ENCODE results near the gene SRP68.

The SRP68 gene

GRCh38 chr17:76034428-76035350 lies 37.6 kb downstream of the SRP68 start:
- DNase-seq, result peak; percentile 85 to 89
- TF ChIP-seq GATA1 (IDR thresholded peaks at IDR 0.05; ENCODE audit: low read depth, low read length), result no peak
- peak; percentile 29 for TF ChIP-seq POLR2A (IDR thresholded peaks at IDR 0.05; ENCODE audit: low read length)

- DNase-seq, result no peak
- TF ChIP-seq GATA1 (IDR thresholded peaks at IDR 0.05; ENCODE audit: low read depth, low read length) (no peak), POLR2A (IDR thresholded peaks at IDR 0.05; ENCODE audit: low read length) (no peak)
These were observed 39.2 kb downstream of the SRP68 start for GRCh38 chr17:76033139-76033538.

- no peak for DNase-seq
- TF ChIP-seq POLR2A (IDR thresholded peaks at IDR 0.05; ENCODE audit: low read length) (no peak), GATA1 (IDR thresholded peaks at IDR 0.05; ENCODE audit: low read depth, low read length) (no peak)
These were observed 39.6 kb downstream of the SRP68 start for GRCh38 chr17:76032780-76033108.

GRCh38 chr17:76032073-76032779 lies 40.1 kb downstream of the SRP68 start:
- DNase-seq, result no peak

GRCh38 chr17:76027159-76027839 lies 45.0 kb downstream of the SRP68 start, which contains the start of gene EVPL:
Gene EVPL, minus strand, starts transcription at chr17:76027306. Its CDS starts 108 bp downstream, at chr17:76027198.
- no peak for DNase-seq
- no peak for TF ChIP-seq GATA1 (IDR thresholded peaks at IDR 0.05; ENCODE audit: low read depth, low read length)
- TF ChIP-seq POLR2A (IDR thresholded peaks at IDR 0.05; ENCODE audit: low read length), result no peak

More at GRCh38 chr17:76032073-76032779, 40.1 kb downstream of the SRP68 start:
- TF ChIP-seq POLR2A (IDR thresholded peaks at IDR 0.05; ENCODE audit: low read length), result no peak

- TF ChIP-seq GATA1 (IDR thresholded peaks at IDR 0.05; ENCODE audit: low read depth, low read length), result no peak
- no peak for TF ChIP-seq POLR2A (IDR thresholded peaks at IDR 0.05; ENCODE audit: low read length)
- DNase-seq, result no peak
These were observed 45.6 kb downstream of the SRP68 start for GRCh38 chr17:76026714-76027158.

GRCh38 chr17:76025294-76025693 lies 47.0 kb downstream of the SRP68 start:
- no peak for DNase-seq
- TF ChIP-seq GATA1 (IDR thresholded peaks at IDR 0.05; ENCODE audit: low read depth, low read length) (no peak), POLR2A (IDR thresholded peaks at IDR 0.05; ENCODE audit: low read length) (no peak)

- no peak for TF ChIP-seq POLR2A (IDR thresholded peaks at IDR 0.05; ENCODE audit: low read length)
- TF ChIP-seq GATA1 (IDR thresholded peaks at IDR 0.05; ENCODE audit: low read depth, low read length), result no peak
- no peak for DNase-seq
These were observed 48.0 kb downstream of the SRP68 start for GRCh38 chr17:76024353-76024752.

GRCh38 chr17:76023900-76024237 lies 48.4 kb downstream of the SRP68 start:
- no peak for TF ChIP-seq GATA1 (IDR thresholded peaks at IDR 0.05; ENCODE audit: low read depth, low read length)
- no peak for TF ChIP-seq POLR2A (IDR thresholded peaks at IDR 0.05; ENCODE audit: low read length)
- no peak for DNase-seq

GRCh38 chr17:76022973-76023899 lies 49.1 kb downstream of the SRP68 start:
- TF ChIP-seq POLR2A (IDR thresholded peaks at IDR 0.05; ENCODE audit: low read length), result no peak
- TF ChIP-seq GATA1 (IDR thresholded peaks at IDR 0.05; ENCODE audit: low read depth, low read length), result no peak

GRCh38 chr17:76022285-76022684 lies 50.0 kb downstream of the SRP68 start:
- no peak for DNase-seq
- no peak for TF ChIP-seq POLR2A (IDR thresholded peaks at IDR 0.05; ENCODE audit: low read length)
- no peak for TF ChIP-seq GATA1 (IDR thresholded peaks at IDR 0.05; ENCODE audit: low read depth, low read length)

More at GRCh38 chr17:76022973-76023899, 49.1 kb downstream of the SRP68 start:
- no peak for DNase-seq

GRCh38 chr17:76019833-76020467 lies 52.4 kb downstream of the SRP68 start:
- TF ChIP-seq POLR2A (IDR thresholded peaks at IDR 0.05; ENCODE audit: low read length) (no peak), GATA1 (IDR thresholded peaks at IDR 0.05; ENCODE audit: low read depth, low read length) (no peak)
- DNase-seq, result no peak

GRCh38 chr17:76018801-76019200 lies 53.5 kb downstream of the SRP68 start:
- DNase-seq, result no peak
- TF ChIP-seq POLR2A (IDR thresholded peaks at IDR 0.05; ENCODE audit: low read length) (no peak), GATA1 (IDR thresholded peaks at IDR 0.05; ENCODE audit: low read depth, low read length) (no peak)

Measured in erythroblast (primary cell).